K562 (cell line): ENCODE measurements around the gene NMRK2. TPM values are rescaled to one million over a fixed set of nuclear protein-coding genes. Genes with fewer than 3 reads are reported as not detected.

Experiments used
- ATF1 ChIP-seq, 2 experiments: fragments of 450-650 bp in 1 of 2; IDR thresholded peaks; 2 replicates each; pipeline ENCODE4 v1.6.1; 2016; ENCODE audit warnings: missing compliant biosample characterization in 1 of 2, missing genetic modification characterization in 1 of 2
- BCOR ChIP-seq: fragments of 450-650 bp; IDR thresholded peaks from 2 replicates; pipeline ENCODE4 v1.6.1; 2016
- CBX3 ChIP-seq, 2 experiments: IDR thresholded peaks; 1 replicate in 1 of 2; 2 replicates in 1 of 2; pipeline ENCODE4 v1.6.1; 2012; ENCODE audit warnings: inconsistent platforms in 2 of 2, low read length in 2 of 2, borderline replicate concordance in 1 of 2, control low read depth in 1 of 2
- CBX8 ChIP-seq: fragments of 200-600 bp; sonication (generic); IDR thresholded peaks from 2 replicates; pipeline ENCODE4 v1.6.1; 2012; ENCODE audit warnings: borderline replicate concordance, mixed run types, low read depth, mild to moderate bottlenecking, moderate library complexity, mixed read lengths, low read length, control low read depth, inconsistent platforms; ENCODE audit not compliant: poor library complexity, severe bottlenecking; ENCODE audit errors: extremely low read depth
- DACH1 ChIP-seq: fragments of 450-650 bp; IDR thresholded peaks from 2 replicates; pipeline ENCODE4 v1.6.1; 2018; ENCODE audit not compliant: partially characterized antibody
- FOXK1 ChIP-seq: sonication (generic); formaldehyde crosslinking; IDR thresholded peaks from 2 replicates; pipeline ENCODE4 v1.8.0; 2022; ENCODE audit warnings: missing genetic modification reagents, mild to moderate bottlenecking, borderline replicate concordance
- JUND ChIP-seq, 2 experiments: IDR thresholded peaks; 2 replicates in 1 of 2; 3 replicates in 1 of 2; pipeline ENCODE4 v1.6.1; 2011; ENCODE audit warnings: borderline replicate concordance in 2 of 2, low read depth in 2 of 2, low read length in 2 of 2, improper control_type of control experiment in 1 of 2, missing biosample characterization in 1 of 2, missing genetic modification characterization in 1 of 2, missing genetic modification reagents in 1 of 2
- KLF1 ChIP-seq: fragments of 450-650 bp; IDR thresholded peaks from 2 replicates; pipeline ENCODE4 v1.6.1; 2016; ENCODE audit warnings: missing genetic modification characterization, missing compliant biosample characterization
- MGA ChIP-seq: fragments of 450-650 bp; IDR thresholded peaks from 2 replicates; pipeline ENCODE4 v1.6.1; 2016; ENCODE audit warnings: mild to moderate bottlenecking, moderate library complexity
- RBM25 ChIP-seq: fragments of 200-400 bp; formaldehyde crosslinking; IDR thresholded peaks from 2 replicates; pipeline ENCODE4 v1.6.1; 2018; ENCODE audit warnings: low read length, low read depth, moderate library complexity; ENCODE audit not compliant: severe bottlenecking
- SMARCA5 ChIP-seq: fragments of 450-650 bp; IDR thresholded peaks from 2 replicates; pipeline ENCODE4 v1.6.1; 2016
- TRIM25 ChIP-seq: fragments of 450-650 bp; IDR thresholded peaks from 2 replicates; pipeline ENCODE4 v1.7.0; 2016; ENCODE audit warnings: borderline replicate concordance
- XRCC3 ChIP-seq: fragments of 450-650 bp; IDR thresholded peaks from 2 replicates; pipeline ENCODE4 v1.6.1; 2017; ENCODE audit warnings: mild to moderate bottlenecking, moderate library complexity
- ZNF175 ChIP-seq: fragments of 200-800 bp; sonication (Bioruptor generic); IDR thresholded peaks from 2 replicates; pipeline ENCODE4 v1.6.1; 2016; ENCODE audit warnings: low read depth, mild to moderate bottlenecking, missing genetic modification characterization, missing compliant biosample characterization
- ZNF197 ChIP-seq: fragments of 200-800 bp; sonication (Bioruptor generic); IDR thresholded peaks from 2 replicates; pipeline ENCODE4 v1.6.1; 2016; ENCODE audit warnings: low read depth, missing genetic modification characterization, missing compliant biosample characterization
- ZNF324 ChIP-seq: fragments of 250-450 bp; sonication (Bioruptor Pico); IDR thresholded peaks from 2 replicates; pipeline ENCODE4 v1.4.0; 2020; ENCODE audit warnings: mild to moderate bottlenecking
- polyA plus RNA-seq, 8 experiments: library from polyadenylated mRNA; depleted of rRNA in 4 of 8; stranded (reverse) in 5 of 8; unstranded in 3 of 8; fragments of >200 nt; fragmentation: Nextera tagmentation in 2 of 8; fragmentation: Illumina TruSeq in 1 of 8; extraction: Ambion mirVana in 2 of 8; extraction: Trizol in 1 of 8; gene quantifications; 2 replicates each; pipeline versions ENCODE4 v1.2.1 to v1.2.3, GENCODE V29; 2011 to 2014; ENCODE audit warnings: inconsistent platforms in 1 of 8, missing spikeins in 1 of 8
- total RNA-seq, 7 experiments: library from RNA; depleted of rRNA in 6 of 7; stranded (reverse); fragments of >200 nt in 6 of 7; fragmentation: Illumina TruSeq in 2 of 7; extraction: Trizol in 2 of 7; gene quantifications; 2 replicates each; pipeline versions ENCODE4 v1.2.1 to v1.2.3, GENCODE V29; 2011 to 2021; ENCODE audit warnings: low replicate concordance in 1 of 7

Gene NMRK2
- total and polyA plus RNA-seq, 9 of the 15 experiments (the other 6 are each of a cell fraction or from before 2014, with no cell fraction given): not detected

- TF ChIP-seq MGA: no peak
- TF ChIP-seq KLF1 (tag): no peak
- no peak for TF ChIP-seq CBX8
- TF ChIP-seq SMARCA5: no peak
- TF ChIP-seq TRIM25: no peak
- TF ChIP-seq ZNF175 (CRISPR knock-in tag): no peak
- no peak for TF ChIP-seq XRCC3
- TF ChIP-seq ATF1 (CRISPR knock-in tag; IDR thresholded peaks at IDR 0.05): no peak
- TF ChIP-seq ATF1 (tag; IDR thresholded peaks at IDR 0.05): no peak
- no peak for TF ChIP-seq JUND (IDR thresholded peaks at IDR 0.05; ENCODE audit: borderline replicate concordance, low read depth, low read length)
- TF ChIP-seq JUND (tag; IDR thresholded peaks at IDR 0.05; ENCODE audit: borderline replicate concordance, low read depth, low read length): no peak
- TF ChIP-seq RBM25: peak; percentile 41
- no peak for TF ChIP-seq ZNF324 (CRISPR knock-in tag)
- no peak for TF ChIP-seq ZNF197 (CRISPR knock-in tag)
- peak; percentile 10 for TF ChIP-seq DACH1
- no peak for TF ChIP-seq FOXK1 (CRISPR knock-in tag)
- TF ChIP-seq BCOR: peak; percentile 79
- TF ChIP-seq CBX3 (IDR thresholded peaks at IDR 0.05; ENCODE audit: borderline replicate concordance in 1 of 2, low read length in 2 of 2): peak in 1 of 2 experiments; percentile 68; a peak in 1 of 3 replicates
Observed at GRCh38 chr19:3898426-3898825, 34.4 kb upstream of the NMRK2 start (continued).
